T-helper 2 cell treated with Interferon-gamma antibody and Interleukin-4, amounts not matched to agents 100 ng/mL and 5 ng/mL, for 36 hours (primary cell): ENCODE measurements around the gene JADE2. TPM values are rescaled to one million over a fixed set of nuclear protein-coding genes. Genes with fewer than 3 reads are reported as not detected.
"Not testable (repeated sequence)": the region's sequence is repeated elsewhere in the genome, so short reads cannot be mapped to it uniquely, and the experiment has no call there.

Experiments
- intact Hi-C: fragments of 100-400 bp; cut with micrococcal nuclease; formaldehyde crosslinking; loops from one replicate; pipeline ENCODE4 v1.15.1; 2023
- total RNA-seq: library from RNA; stranded (reverse); gene quantifications from 2 replicates; pipeline ENCODE4 v1.2.3, GENCODE V29; 2022

Gene JADE2
- total RNA-seq, 1 donor from 2014 or later = 81.1 TPM

- intact Hi-C loops = no loop called here
These were observed 22.7 kb downstream of the JADE2 start for GRCh38 chr5:134547999-134548658.

- intact Hi-C loops = no loop called here
These were observed 24.2 kb downstream of the JADE2 start for GRCh38 chr5:134549714-134550113.

- intact Hi-C loops = no loop called here
These were observed 25.1 kb downstream of the JADE2 start for GRCh38 chr5:134550271-134551214.

- intact Hi-C loops = no loop called here
These were observed 26.4 kb downstream of the JADE2 start for GRCh38 chr5:134551901-134552300.

GRCh38 chr5:134552301-134552700 lies 26.8 kb downstream of the JADE2 start:
- intact Hi-C loops = no loop called here

GRCh38 chr5:134552716-134553115 lies 27.2 kb downstream of the JADE2 start:
- intact Hi-C loops = not testable (repeated sequence)

GRCh38 chr5:134553821-134554267 lies 28.4 kb downstream of the JADE2 start:
- intact Hi-C loops = no loop called here

- intact Hi-C loops = no loop called here
These were observed 29.1 kb downstream of the JADE2 start for GRCh38 chr5:134554319-134555222.

GRCh38 chr5:134555223-134555889 lies 29.9 kb downstream of the JADE2 start:
- intact Hi-C loops = no loop called here

GRCh38 chr5:134555890-134556311 lies 30.4 kb downstream of the JADE2 start:
- intact Hi-C loops = no loop called here

GRCh38 chr5:134556588-134556987 lies 31.1 kb downstream of the JADE2 start:
- intact Hi-C loops = not testable (repeated sequence)

- intact Hi-C loops = no loop called here
These were observed 31.5 kb downstream of the JADE2 start for GRCh38 chr5:134556994-134557393.

- intact Hi-C loops = no loop called here
These were observed 34.2 kb downstream of the JADE2 start for GRCh38 chr5:134559672-134560071.

GRCh38 chr5:134560698-134561097 lies 35.2 kb downstream of the JADE2 start:
- intact Hi-C loops = no loop called here

GRCh38 chr5:134561871-134562296 lies 36.4 kb downstream of the JADE2 start:
- intact Hi-C loops = no loop called here

GRCh38 chr5:134563221-134563620 lies 37.8 kb downstream of the JADE2 start:
- intact Hi-C loops = no loop called here

GRCh38 chr5:134563962-134564361 lies 38.5 kb downstream of the JADE2 start:
- intact Hi-C loops = no loop called here

GRCh38 chr5:134564396-134564795 lies 38.9 kb downstream of the JADE2 start:
- intact Hi-C loops = no loop called here

GRCh38 chr5:134565791-134566740 lies 40.6 kb downstream of the JADE2 start:
- intact Hi-C loops = no loop called here
